GM18502 (cell line): ENCODE results near the gene CASTOR1.
A peak's percentile ranks its signal among the peaks of the same experiment; 100 is the strongest.
"Not testable (repeated sequence)": the region's sequence is repeated elsewhere in the genome, so short reads cannot be mapped to it uniquely, and the experiment has no call there.

Experiments
- ATAC-seq: cut with Tn5 transposase; IDR thresholded peaks from one replicate; pipeline ENCODE4 v1.9.1; 2021; ENCODE audit warnings: mild to moderate bottlenecking; ENCODE audit not compliant: unreplicated experiment, poor library complexity

The CASTOR1 gene

GRCh38 chr22:30289141-30289979, at the start of gene CASTOR1:
TSS of gene CASTOR1 (minus strand) at chr22:30289505. CDS start at chr22:30289497, 8 bp downstream.
- ATAC-seq, result peak; percentile 72

- ATAC-seq, result no peak
Observed at GRCh38 chr22:30338802-30339201, 49.5 kb upstream of the CASTOR1 start.

- ATAC-seq, result not testable (repeated sequence)
Observed at GRCh38 chr22:30338341-30338740, 49.0 kb upstream of the CASTOR1 start.

- no peak for ATAC-seq
Observed at GRCh38 chr22:30337461-30337778, 48.1 kb upstream of the CASTOR1 start.

- no peak for ATAC-seq
Observed at GRCh38 chr22:30336752-30337460, 47.6 kb upstream of the CASTOR1 start.

- ATAC-seq, result no peak
Observed at GRCh38 chr22:30335236-30335635, 45.9 kb upstream of the CASTOR1 start.

GRCh38 chr22:30334646-30335045, 45.3 kb upstream of the CASTOR1 start:
- ATAC-seq, result no peak

- ATAC-seq, result no peak
Observed at GRCh38 chr22:30333707-30334087, 44.4 kb upstream of the CASTOR1 start.

- ATAC-seq, result no peak
Observed at GRCh38 chr22:30332994-30333706, 43.8 kb upstream of the CASTOR1 start.

GRCh38 chr22:30332551-30332950, 43.2 kb upstream of the CASTOR1 start:
- no peak for ATAC-seq

- no peak for ATAC-seq
Observed at GRCh38 chr22:30328466-30329049, 39.3 kb upstream of the CASTOR1 start.

- no peak for ATAC-seq
Observed at GRCh38 chr22:30327864-30328345, 38.6 kb upstream of the CASTOR1 start.

- ATAC-seq, result peak; percentile 89
Observed at GRCh38 chr22:30326706-30327362, 37.5 kb upstream of the CASTOR1 start, which contains the start of gene TBC1D10A. TSS of gene TBC1D10A (minus strand) at chr22:30326941. CDS start at chr22:30326881, 60 bp downstream.

GRCh38 chr22:30326255-30326705, 37.0 kb upstream of the CASTOR1 start:
- peak; percentile 30 for ATAC-seq

- ATAC-seq, result no peak
Observed at GRCh38 chr22:30325724-30326254, 36.5 kb upstream of the CASTOR1 start.

- ATAC-seq, result no peak
Observed at GRCh38 chr22:30325065-30325720, 35.9 kb upstream of the CASTOR1 start.

- ATAC-seq, result no peak
Observed at GRCh38 chr22:30324014-30324730, 34.9 kb upstream of the CASTOR1 start.

GRCh38 chr22:30323246-30323645, 33.9 kb upstream of the CASTOR1 start:
- no peak for ATAC-seq
